GM18951 (cell line): ENCODE data around the gene SLC4A4.

Experiments used
- POLR2A ChIP-seq: IDR thresholded peaks from 4 replicates; pipeline ENCODE4 v1.6.1; 2011; ENCODE audit warnings: mild to moderate bottlenecking; ENCODE audit not compliant: insufficient read length, insufficient read depth; ENCODE audit errors: extremely low read depth
- in situ Hi-C: fragments of 300-500 bp; cut with MboI; formaldehyde crosslinking; loops from one replicate; pipeline ENCODE4 v1.12.0; 2022; ENCODE audit warnings: low sequenced_read_pairs, mixed read lengths, inconsistent platforms; ENCODE audit not compliant: unreplicated experiment

Gene SLC4A4

DNA sequence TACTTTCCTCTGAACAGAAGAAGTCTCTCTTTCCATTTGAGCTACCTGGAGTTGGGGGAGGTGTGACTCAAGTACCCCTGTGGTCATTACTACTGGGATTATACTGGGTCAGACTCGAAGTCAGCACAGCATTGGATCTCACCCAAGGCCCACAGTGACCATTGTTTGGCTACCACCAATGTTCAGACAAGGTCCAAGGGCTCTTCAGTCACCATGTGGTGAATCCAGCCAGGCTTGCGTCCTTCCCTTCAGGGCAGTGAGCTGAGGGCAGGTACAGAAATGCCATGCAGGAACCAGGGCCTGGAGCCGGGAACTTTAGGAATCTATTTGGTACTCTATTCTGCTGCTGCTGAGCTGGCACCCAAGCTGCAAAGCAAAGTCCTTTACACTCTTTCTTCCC lies 5.5 kb upstream of the SLC4A4 start:
- in situ Hi-C loops: no loop called here
- no peak for TF ChIP-seq POLR2A

DNA sequence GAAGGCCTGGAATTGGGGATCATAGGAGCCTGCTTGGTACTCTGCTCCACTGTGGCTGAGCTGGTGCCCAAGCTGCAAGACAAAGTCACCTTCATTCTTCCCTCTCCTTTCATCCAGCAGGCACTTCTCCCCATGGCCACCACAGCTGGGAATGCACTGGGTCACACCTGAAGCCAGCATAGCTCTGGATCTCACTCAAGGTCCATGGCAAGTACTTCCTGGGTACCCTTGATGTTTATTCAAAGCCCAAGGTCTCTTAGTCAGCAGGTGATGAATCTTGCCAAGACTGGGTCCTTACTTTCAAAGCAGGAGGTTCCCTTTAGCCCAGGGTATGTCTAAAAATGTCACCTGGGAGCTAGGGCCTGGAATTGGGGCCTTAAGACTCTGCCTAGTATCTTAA lies 4.9 kb upstream of the SLC4A4 start:
- TF ChIP-seq POLR2A: no peak
- in situ Hi-C loops: no loop called here

- in situ Hi-C loops: no loop called here
- TF ChIP-seq POLR2A: no peak
These were observed 4.3 kb upstream of the SLC4A4 start for GRCh38 chr4:71334465-71334882.

- TF ChIP-seq POLR2A: no peak
- in situ Hi-C loops: no loop called here
These were observed 5.0 kb downstream of the SLC4A4 start for GRCh38 chr4:71343670-71344466.

DNA sequence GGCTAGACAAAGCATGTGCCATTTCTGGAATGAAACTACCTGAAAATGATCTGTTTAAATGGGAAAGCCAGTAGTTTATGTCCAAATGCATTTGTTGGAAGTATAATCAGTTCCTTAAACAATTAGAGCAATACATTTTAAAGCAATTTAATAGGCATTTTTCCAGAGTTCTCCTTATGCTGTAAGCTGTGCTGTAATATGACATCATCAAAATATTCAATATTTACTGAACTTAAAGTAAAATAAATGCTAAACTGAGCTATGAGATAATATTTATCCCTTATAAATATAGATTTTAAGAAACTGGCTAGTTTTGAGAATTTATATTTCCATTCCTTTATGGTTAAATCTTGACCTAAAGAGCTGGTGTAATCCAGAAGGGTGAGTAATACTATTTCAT lies 7.9 kb downstream of the SLC4A4 start:
- in situ Hi-C loops: no loop called here
- TF ChIP-seq POLR2A: no peak

DNA sequence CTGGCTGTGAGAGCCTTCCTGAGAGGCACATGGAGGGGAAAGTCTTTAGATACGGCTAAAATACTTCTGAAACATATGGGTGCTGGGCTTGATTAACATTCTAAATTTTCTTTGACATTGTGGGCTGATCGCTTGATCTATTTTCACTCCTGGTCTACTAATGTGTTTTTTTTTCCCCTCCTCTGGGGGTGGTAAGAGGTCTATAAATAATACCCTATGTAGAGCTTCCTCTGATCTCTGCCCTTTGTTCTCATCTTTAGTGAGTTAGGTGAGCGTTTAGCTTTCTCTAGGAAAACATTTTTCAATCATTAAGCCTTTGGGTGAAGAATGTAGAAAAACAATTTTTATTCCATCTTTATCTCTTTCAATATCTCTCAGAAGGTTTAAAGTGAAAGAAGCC lies 9.8 kb downstream of the SLC4A4 start:
- TF ChIP-seq POLR2A: no peak
- in situ Hi-C loops: no loop called here

DNA sequence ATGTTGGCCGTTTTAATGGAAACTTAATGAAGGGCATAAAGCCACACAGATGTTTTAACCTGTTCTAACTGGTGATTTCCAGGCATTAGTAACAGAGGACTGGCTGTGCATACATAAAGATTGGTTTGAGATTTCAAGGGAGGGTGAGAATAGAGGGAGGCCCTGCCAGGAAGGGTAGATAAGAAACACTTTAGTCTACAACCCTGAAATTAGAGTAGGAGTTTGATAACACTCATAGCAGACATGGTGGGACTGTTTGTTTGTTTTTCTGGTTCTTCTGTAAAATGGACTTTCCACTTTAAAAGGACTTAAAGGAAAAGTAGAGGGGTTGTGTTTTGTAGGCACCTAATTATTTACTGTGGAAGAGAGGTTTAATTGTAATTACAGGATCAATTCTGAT lies 16.2 kb downstream of the SLC4A4 start:
- in situ Hi-C loops: no loop called here
- TF ChIP-seq POLR2A: no peak

- in situ Hi-C loops: no loop called here
- TF ChIP-seq POLR2A: no peak
These were observed 17.2 kb downstream of the SLC4A4 start for GRCh38 chr4:71355971-71356370.

- in situ Hi-C loops: no loop called here
- TF ChIP-seq POLR2A: no peak
These were observed 18.3 kb downstream of the SLC4A4 start for GRCh38 chr4:71356924-71357663.

GRCh38 chr4:71360844-71361243 lies 22.0 kb downstream of the SLC4A4 start:
- in situ Hi-C loops: no loop called here
- TF ChIP-seq POLR2A: no peak

DNA sequence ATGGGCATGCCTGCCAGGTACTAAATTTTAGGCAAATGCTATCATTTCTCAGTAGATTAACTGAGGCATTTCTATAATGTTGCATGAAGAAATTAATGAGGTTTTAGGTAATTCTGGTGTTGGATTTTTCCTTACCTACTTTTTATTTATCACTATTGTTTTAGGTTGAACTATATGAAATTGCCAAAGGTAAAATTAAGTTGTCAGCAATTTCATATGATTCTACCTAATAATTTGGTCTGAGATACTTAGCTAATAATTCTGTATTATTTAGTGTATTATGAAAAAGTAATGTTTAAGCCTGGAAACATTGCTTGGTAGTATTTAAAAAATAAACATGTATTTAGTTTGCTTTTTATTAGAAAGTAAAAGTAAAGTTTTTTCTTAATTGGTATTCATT lies 22.7 kb downstream of the SLC4A4 start:
- TF ChIP-seq POLR2A: no peak
- in situ Hi-C loops: no loop called here

DNA sequence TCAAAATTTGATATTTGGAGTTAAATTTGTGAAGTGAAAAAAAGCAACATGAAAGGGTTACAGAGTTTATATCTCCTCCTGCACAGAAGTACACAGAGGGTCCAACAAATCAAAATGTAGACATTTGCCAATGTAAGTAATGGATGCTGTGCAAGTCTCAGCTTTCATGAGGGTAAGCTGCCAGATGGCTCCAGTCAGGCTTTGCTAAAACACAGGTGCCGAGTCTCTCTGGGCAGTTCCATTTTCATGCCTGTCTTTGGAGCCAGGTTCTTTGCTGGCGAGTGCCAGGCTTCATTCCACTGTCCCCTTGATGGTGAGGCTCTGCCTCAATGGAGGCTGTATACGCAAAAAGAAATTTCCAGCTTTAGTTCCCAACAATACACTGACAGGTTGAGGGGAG lies 27.9 kb downstream of the SLC4A4 start:
- in situ Hi-C loops: no loop called here
- no peak for TF ChIP-seq POLR2A

GRCh38 chr4:71367546-71367945 lies 28.7 kb downstream of the SLC4A4 start:
- no peak for TF ChIP-seq POLR2A
- in situ Hi-C loops: no loop called here

GRCh38 chr4:71368906-71369305 lies 30.1 kb downstream of the SLC4A4 start:
- no peak for TF ChIP-seq POLR2A

DNA sequence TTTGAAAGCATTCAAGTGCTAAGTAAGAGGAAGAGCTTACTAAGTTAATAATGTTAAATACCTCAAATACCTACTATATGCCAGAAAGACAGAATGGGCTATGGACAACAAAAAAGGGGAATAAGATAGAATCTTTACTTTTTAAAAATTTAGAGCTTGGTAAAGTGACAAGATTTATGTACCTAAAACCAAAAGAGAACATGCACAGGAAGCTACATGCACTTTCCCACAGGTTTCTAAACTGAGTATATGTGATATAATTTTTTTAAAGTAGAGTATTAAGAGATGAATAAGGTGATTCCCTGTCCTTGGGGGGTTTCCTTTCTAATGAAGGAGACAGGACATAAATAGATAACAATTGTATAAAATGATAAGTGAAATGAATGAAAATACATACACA lies 30.7 kb downstream of the SLC4A4 start:
- in situ Hi-C loops: no loop called here
- no peak for TF ChIP-seq POLR2A

More at GRCh38 chr4:71368906-71369305, 30.1 kb downstream of the SLC4A4 start:
- in situ Hi-C loops: no loop called here

- in situ Hi-C loops: no loop called here
- no peak for TF ChIP-seq POLR2A
These were observed 36.7 kb downstream of the SLC4A4 start for GRCh38 chr4:71375494-71375893.
